HG02840 (cell line): Measurements from ENCODE around the gene NCL.
"Not testable (repeated sequence)": the region's sequence is repeated elsewhere in the genome, so short reads cannot be mapped to it uniquely, and the experiment has no call there.

Experiments used
- ATAC-seq: cut with Tn5 transposase; IDR thresholded peaks from one replicate; pipeline ENCODE4 v1.9.1; 2021; ENCODE audit warnings: mild to moderate bottlenecking, moderate library complexity, moderate number of reproducible peaks; ENCODE audit not compliant: unreplicated experiment, low FRiP score

The NCL gene

DNA sequence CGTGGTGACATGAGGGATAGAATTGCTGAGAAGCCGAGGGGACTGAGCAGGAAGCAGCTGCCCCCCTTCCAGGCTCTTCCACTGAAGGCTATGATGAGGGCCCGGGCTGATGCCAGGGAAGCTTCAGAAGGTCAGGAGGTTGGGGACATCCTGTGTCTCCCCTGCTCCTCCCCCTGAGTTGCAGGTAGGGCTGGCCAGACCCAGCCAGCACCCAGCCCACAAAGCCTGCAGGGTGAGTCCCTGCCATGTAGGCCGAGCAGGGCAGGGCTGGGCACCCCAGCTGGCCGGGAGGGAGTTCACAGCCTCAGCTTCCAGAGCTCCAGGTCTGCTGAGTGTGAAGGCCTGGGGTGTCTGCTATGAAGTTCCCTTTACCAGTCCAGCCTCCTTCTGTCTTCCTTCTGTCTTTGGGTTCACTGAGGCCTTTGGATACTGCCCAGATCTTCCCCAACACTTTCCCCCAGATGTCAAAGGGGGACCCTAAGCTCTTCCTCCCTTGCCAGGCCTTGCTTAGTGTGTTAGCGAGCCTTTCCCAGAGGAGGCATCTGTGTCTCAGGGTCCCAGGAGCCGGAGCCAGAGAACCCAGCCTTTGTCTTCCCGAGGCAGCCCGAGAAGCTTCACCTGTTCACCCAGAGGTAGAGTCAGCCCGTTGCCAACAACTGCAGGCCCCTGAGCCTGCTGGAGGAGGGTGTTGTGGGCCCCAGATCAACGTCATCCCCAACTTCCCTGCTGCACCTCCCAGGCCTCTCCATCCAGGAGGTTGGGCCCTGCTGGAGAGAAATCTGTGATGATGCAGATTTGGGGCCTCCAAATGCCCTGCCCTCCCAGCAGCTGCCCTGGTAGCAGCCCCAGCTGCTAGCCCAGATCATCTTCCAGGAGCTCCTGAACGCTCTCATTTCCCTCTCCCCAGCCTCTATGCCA, 3.6 kb upstream of the NCL start:
- ATAC-seq, result no peak

DNA sequence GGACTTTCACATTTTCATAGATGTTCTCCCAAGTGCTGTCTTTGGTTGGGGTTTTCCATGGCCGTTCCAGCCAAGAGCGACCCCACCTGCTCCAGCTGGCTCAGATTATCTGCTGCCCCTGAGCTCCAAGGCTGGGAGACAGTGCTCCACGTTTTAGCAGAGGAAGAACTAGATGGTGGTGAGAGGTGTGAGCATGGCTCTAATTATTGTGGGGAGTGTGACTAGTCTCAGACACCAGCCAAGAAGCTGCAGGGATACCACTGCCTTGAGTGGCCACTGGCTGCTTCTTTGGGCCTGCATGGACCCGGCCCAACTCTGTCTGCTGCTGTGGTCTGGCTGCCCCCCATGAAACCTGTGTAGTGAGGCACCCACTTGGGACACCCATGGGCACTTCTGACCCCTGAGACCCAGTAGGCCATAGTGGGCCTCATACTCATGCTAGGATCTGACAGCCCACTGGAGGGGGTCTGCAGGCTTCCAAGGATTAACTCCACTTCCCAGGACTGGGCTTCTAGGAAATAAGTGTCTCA, 2.8 kb upstream of the NCL start:
- no peak for ATAC-seq

DNA sequence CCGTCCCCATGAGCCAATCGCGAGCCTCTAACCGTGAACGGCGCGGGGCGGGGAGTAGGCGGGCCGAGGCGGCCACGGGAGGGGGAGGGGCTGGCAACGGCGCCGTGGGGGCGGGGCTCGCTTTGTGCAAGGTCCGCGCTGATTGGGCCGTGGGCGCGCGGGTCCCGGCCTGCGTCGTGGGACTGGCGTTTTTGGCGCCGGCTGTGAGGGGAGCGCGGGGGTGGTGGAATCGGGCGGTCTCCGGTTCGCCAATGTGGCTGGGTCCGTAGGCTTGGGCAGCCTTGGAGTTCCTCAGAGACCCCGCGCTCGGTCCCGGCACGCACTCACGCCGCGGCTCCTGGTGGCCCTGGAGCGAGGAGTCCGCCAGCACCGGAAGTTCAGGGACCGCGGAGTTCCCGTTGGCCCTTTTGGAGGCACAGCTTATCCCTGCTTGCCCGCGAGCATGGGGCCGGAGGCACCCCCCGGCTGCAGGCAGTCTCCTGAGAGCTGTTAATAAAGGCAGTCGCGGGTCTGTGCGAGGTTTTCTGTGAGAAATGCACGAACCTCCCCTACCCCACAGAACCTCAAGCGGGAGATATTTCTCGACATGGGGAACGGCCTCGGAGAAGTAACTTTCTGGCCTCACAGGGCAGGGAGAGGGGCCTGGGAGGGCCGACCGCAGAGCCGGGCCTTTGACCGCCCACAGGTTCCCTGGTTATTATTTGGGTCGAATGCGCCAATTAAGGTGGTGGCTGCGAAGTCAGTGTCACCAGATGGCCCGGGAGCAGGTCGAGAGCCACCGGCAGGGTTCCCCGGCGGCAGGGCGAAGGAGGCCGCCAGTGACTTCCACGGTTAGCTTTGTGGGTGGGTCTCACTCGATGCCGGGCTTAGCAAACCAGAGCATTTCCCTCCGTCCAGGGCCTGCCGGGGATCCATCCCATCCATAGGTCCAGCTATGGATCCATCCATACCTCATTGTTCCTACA, 574 bp upstream of the NCL start:
- peak; percentile 11 for ATAC-seq

DNA sequence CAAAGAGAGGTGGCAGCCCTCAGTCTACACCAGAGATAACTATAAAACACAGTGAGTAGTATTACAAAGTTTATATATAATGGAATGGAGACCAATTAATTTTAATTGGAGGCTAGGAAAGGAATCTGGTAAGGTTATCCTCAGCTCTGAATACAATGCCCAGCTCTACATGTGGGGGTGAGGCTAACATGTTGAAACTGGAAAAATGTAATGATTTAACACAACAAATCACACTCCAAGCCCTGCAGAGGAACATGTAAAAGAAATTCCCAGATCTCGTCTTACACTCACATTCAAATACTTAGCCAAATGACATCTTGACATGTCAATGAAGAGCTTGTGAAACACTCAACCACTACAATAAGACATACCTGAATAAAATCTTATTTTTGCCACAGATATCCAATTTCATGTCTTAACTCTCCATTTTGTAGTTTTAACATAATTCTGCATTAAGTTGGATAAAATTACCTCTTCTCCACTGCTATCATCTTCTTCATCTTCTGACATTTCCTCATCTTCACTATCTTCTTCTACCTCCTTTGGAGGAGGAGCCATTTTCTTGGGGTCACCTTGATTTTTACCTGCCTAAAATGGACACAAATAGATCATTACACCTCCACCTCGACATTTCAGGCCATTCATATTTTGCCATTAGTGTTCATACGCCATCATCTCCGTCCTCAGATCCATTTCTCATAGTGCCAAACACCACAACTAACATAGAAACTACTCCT, 1.4 kb downstream of the NCL start:
- ATAC-seq, result no peak

DNA sequence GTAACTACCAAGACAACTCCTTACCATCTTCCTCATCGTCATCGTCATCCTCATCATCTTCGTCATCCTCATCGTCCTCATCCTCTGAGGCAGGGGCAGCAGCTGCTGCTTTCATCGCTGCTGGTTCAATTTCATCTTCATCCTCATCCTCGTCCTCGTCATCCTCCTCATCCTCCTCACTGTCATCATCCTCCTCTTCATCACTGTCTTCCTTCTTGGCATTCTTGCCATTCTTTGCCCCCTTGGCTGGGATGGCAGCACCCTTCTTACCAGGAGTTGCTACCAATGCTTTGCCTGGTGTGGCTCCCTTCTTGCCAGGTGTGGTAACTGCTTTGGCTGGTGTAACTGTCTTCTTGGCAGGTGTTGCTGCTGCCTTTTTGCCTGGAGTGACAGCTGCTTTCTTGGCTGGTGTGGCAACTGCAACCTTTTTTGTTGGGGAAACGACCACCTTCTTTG, 2.7 kb downstream of the NCL start:
- ATAC-seq, result no peak

DNA sequence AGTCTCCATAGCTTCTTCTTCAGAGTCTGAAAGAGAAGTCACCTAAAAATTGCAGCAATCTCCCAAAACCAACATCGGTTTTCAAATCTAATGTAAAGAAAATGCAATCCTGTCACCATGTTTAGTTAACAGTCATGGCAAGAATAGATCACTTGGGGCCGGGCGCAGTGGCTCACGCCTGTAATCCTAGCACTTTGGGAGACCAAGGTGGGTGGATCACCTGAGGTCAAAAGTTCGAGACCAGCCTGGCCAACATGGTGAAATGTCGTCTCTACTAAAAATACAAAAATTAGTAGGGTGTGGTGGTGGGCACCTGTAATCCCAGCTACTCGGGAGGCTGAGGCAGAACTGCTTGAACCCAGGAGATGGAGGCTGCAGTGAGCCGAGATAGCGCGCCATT, 3.4 kb downstream of the NCL start:
- not testable (repeated sequence) for ATAC-seq

DNA sequence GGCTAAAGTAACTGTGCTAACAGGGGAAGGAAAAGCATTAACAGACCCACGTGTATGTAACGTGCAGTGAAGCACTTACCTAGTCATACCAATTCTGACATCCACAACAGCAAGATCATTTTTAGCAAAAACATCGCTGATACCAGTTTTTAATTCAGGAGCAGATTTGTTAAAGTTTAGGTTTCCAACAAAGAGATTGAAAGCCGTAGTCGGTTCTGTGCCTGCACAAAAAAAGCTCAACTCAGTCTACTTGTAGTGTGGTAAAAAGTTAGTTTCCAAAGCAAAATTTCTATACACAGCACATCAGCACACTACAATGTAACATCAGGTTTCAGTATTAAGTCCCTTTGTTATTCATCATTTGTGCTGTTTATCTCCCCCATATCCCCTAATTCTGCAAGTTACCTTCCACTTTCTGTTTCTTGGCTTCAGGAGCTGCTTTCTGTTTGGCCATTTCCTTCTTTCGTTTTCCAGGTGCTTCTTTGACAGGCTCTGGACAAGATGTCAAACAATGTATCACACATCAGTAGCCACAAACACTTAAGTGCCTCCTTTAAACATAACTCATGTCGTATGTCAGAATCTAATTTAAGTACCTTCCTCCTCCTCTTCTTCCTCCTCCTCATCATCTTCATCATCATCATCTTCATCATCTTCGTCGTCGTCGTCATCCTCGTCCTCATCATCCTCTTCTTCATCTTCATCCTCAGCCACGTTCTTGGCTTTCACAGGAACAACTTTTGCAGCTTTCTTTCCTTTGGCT, 4.0 kb downstream of the NCL start:
- no peak for ATAC-seq

DNA sequence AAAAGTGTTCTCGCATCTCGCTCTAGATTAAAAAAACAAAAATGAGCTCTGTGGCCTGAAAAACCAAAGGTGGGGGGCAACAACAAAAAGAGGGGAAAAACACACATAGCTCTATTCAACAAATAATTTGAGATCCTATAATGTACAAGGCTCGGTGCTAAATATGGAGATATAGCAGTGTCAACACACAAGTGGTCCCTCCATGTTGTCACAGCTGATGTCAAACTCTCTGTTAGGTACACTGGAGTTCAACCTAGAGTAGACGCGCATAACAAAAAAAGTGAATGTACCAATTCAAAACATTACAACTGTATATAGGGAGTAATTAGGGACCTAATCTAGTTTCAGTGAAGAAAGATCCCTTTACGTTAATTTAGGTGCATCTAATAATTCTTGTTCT, 5.9 kb downstream of the NCL start:
- ATAC-seq, result no peak

DNA sequence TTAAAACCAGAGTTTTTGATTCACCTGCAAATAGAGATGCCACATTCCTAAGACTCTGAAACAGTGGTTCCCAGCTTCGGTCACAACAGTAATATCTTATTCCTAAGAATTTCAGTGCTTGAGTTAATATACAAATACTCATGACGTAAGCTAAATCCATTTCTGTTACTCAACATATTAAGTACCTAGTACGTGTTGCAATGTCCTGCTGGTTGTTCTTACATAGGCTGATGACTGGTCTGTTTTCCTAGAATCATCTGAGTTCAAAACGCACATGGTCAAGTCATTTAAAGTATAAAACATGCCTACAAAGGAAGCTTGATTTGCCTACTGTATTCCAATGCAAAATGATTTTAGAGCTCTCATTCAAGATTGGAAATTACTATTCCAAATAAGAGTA, 7.2 kb downstream of the NCL start:
- no peak for ATAC-seq

DNA sequence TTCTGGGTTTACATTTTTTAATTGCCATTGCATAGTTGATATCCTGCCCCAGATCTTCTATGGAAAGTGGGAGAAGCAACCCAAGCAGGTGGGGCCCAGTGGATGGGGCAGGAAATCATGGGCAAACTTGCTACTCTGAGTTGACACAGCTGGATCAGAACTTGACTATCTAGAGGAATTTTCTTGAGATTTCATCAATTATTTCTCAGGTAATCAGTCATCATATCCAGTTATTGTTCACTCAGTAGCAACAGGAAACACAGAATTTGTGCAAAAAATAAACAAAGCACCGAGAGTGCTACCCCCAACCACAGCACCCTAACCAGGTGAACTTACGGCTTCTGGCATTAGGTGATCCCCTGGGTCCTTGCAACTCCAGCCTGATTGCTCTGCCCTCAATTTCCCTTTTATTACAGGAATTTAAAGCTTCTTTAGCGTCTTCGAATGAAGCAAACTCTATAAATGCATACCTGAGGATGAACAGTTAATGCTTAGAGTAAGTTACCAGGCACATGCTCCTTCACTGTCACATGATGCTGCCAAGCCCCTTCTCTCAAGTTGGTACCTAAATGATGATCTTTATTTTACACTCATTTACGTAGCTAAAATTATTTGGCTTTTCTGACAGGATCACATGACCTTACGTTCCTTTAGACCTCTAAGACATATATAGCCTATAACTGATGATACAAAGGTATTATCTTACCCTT, 7.8 kb downstream of the NCL start:
- ATAC-seq, result no peak

DNA sequence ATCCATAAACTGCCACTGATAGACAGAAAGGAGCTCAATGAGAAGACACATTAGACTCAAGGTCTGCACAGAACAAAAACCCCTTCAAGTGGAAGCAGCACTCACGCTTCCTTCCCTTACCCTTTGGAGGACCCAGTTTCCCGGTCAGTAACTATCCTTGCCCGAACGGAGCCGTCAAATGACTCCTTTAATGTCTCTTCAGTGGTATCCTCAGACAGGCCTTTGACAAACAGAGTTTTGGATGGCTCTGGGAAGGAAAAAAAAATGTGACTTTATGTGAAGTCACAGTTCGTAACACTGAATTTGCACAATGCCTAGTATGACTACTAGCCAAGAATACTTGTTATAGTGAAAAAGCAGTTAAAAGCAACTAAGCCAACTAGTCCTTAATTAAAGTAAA, 8.4 kb downstream of the NCL start:
- ATAC-seq, result no peak

DNA sequence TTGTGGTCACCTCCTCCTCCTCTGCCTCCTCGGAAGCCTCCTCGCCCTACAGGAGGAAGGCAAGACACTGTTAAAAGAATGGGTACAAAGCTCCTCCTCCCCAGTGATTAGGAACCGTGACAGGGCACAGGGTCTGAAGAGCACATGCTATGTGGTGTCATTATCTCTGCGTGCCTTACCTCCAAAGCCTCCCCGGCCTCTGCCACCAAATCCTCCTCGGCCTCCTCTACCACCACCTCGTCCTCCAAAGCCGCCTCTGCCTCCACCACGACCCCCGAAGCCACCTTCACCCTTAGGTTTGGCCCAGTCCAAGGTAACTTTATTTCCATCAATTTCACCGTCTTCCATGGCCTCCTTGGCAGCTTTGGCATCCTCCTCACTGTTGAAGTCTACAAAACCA, 9.1 kb downstream of the NCL start:
- ATAC-seq, result no peak

DNA sequence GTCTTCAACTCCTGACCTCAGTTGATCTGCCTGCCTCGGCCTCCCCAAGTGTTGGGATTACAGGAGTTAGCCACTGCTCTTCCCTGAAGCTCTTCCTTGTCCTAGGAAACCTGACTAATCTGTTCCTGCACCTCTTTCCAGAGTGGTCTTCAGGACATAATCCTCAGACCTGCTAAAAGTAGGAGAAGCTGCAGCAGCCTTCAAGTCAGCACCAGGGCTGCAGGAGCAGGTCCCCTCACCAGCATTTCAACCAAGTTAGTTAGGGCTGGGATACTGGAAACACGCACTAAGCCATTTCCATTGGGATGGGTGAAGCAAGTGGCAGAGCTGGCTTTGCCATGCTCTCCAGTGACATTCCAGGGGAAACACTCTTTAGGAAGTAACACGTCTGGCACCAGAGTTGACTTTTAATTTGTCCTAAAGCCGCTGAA, 9.9 kb downstream of the NCL start:
- no peak for ATAC-seq

DNA sequence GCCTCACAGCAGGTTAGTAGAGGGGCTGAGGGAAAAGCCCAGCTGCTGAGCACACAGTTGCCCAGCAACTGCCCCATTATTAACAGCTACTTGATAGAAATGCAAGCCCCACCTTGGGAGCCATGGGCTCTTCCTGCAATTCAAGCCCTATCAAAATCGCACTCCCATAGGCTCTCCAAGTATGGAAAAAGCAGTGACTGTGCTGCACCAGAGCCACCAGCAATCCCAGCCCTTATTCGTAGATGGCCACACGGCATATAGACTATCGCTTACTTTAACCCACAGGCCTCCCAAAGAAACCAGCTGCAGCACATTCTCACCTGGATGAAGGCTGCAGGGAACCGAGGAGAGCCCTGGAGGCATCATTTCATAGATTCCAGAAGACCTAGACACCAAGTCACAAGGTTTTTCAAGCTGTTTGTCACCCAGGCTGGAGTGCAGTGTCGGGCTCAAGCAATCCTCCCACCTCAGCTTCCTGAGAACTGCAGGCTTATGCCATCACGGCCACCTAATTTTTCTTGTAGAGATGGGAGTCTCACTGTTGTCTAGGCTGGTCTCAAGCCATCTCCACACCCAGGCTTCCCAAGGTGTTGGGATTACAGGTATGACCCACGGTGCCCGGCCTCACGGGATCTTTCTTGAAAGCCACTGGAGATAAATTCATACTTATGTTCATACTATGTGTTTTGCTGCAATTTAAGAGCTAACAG, 11.3 kb downstream of the NCL start:
- no peak for ATAC-seq

DNA sequence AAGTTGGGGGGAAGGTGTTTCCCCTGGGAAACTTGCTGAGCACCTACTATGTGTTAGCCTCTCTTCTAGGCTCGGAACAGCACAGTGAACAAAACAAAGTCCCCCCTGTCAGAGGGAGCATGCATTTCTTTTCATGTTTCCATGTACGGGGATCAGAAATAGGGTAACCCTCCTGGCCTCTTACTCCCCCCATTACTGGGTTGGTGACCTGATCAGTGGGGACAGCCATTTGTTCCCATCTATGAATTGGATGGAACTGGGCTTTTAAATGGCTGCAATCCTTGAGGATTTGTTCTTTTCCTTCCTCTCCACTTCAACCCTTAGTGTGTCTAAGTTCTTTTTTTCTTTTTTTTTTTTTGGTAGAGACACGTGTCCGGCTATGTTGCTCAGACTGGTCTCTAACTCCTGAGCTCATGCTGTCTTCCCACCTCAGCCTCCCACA, 13.7 kb downstream of the NCL start:
- no peak for ATAC-seq

DNA sequence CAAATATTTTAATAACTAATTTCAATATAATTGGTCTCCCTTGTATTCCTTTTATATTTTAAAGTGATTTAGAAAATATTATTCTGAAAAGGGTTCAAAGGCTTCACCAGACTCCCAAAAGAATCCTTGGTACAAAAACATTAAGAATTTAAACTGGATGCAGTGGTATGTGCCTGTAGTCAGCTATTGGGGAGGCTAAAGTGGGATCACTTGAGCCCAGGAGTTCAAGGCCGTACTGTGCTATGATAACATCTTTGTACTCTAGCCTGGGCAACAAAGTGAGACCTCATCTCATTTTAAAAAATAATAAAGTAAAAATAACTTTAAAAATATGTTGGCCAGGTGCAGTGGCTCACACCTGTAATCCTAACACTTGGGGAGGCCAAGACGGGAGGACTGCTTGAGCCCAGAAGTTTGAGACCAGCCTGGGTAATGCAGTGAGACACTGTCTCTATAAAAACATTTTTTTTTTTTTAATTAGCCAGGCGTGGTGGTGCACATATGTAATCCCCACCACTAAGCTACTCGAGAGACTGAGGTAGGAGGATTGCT, 14.7 kb downstream of the NCL start:
- no peak for ATAC-seq

DNA sequence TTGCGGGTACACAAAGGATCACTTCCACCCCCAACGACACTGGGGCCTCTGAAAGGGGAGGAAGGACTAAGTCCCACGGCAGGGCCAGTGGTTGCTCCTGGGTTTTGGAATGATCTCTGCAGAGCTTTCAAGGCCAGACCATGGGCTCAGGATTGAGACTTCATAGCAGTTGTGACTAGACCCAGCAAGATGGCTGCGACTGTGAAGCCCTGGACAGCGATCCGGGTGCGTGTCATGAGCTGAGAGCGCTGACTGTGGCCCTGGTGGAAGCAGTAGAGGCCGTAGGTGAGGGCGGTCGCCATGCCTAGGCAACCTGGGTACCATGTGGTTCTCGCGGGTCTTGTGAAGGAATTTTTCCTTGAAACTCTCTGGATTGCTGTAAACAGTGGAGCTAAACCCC, 27.3 kb downstream of the NCL start:
- no peak for ATAC-seq

DNA sequence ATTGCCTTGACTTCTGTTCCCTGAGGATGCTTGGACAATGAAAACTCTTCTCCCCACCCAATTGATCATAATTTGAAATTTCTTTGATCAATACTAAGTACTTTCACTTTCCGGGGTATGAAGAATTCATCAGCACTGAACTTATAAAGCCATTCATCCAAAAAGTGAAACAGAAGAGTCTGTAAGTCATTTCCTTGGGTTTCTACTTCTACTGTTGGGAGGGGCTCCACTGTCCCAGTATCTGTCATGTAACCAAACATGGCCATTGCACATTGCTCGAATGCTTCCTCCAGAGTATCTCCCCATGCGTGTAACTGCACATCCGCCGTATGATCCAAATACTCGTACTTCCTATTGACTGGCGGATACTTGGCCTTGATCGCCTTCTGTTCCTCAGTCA, 30.3 kb downstream of the NCL start:
- ATAC-seq, result no peak
